Activated T-cell treated with anti-CD3 and anti-CD28 coated beads for 4 hours (primary cell): ENCODE data around the gene DSG2.

Experiments used
- DNase-seq: peaks from one replicate; pipeline ENCODE4 v3.0.0-alpha.2; 2020

Gene DSG2

GRCh38 chr18:31592506-31593157 lies 94.7 kb downstream of the DSG2 start:
- no peak for DNase-seq

- DNase-seq: no peak
These were observed 97.3 kb downstream of the DSG2 start for GRCh38 chr18:31595121-31595771.

- DNase-seq: no peak
These were observed 98.3 kb downstream of the DSG2 start for GRCh38 chr18:31596081-31596872.

- DNase-seq: no peak
These were observed 100.2 kb downstream of the DSG2 start for GRCh38 chr18:31598021-31598805.
